H54 (cell line): ENCODE data around the gene SERPINC1.

ENCODE experiments used
- DNase-seq: peaks from one replicate; pipeline ENCODE4 v3.0.0; 2011; ENCODE audit warnings: low spot score, mixed read lengths; ENCODE audit not compliant: insufficient read length
- FAIRE-seq: peaks from 3 replicates; lab custom pipeline; 2011; peaks lifted over from hg19 to GRCh38; lab: Jason Lieb, UNC
- POLR2A ChIP-seq: IDR thresholded peaks from 2 replicates; pipeline ENCODE4 v1.6.1; 2011; ENCODE audit warnings: low read depth, mild to moderate bottlenecking, low read length

Gene SERPINC1

DNA sequence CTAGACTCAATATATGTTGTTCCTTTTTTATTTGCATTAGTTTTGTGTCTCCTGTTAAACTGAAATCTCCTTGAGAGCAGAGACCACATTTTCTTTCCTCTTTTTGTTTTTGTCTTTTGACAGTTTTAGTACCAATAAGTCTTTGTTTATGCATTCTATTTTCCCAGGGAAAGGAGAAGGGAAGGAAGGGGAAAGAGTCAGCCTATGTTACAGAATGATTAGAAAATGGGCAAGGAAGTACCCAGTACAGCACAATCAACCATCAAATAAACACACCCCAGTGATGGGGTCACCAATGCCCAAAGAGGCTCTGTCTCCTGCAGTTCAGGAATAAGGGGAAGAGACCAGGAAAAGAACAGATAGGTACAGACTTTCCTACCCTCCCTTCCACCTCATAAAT is 38.9 kb downstream of the SERPINC1 start:
- no peak for TF ChIP-seq POLR2A
- FAIRE-seq (no peak), DNase-seq (no peak)

DNA sequence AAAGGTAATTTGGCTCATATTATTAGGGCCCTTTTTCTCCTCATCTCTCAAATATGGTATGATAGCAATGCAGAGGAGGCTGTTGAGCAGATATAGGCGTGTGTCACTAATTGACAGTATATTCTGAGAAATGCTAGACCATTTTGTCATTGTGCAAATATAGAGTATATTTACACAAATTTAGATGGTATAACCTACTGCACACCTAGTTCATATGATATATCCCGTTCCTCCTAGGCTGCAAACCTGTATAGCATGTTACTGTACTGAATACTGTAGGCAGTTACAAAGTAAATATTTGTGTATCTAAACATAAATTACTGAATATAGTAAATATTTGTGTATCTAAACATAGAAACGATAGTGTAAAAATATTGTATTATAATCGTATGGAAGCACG is 40.4 kb downstream of the SERPINC1 start:
- no peak for TF ChIP-seq POLR2A
- no peak for FAIRE-seq
- no peak for DNase-seq

DNA sequence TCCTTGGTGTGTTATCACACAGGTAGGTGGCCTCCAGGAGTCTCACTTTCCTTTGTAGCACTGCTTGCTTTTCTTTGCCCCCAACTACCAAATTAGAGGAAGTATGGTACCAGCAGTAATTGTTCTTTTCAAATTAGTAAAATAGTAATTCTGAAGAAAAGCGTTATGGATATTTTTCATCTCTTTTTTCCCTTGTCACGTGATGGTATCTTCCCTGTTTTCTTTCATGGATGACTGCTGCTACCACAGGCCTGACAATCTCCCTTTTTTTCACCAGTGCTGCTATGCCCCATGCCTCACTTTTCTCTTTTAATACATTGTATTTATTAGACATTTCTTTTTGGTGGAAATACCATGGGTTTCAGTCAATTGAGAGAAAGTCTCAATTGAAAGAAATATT is 45.6 kb downstream of the SERPINC1 start:
- no peak for FAIRE-seq

DNA sequence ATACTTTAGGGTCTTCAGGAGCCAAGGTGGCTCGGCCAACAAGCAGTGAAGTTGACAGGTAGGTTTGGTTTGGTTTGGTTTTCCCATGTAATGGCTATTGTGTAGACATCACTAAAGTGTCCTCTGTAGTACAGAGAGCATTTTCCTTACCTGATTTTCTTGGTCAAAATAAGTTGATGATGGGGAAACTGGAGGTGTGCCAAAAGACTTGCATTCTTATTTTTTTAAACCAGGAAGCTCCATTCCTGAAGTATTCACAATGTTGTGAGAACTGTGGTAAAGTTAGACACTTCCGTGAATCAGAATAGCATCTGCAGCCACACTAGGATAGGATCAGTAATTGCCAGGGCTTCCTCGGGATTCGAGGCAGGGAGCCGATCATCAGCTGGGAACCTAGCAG is 46.0 kb downstream of the SERPINC1 start:
- TF ChIP-seq POLR2A, result no peak
- DNase-seq, result no peak
- FAIRE-seq, result no peak

More for the DNA sequence above, 45.6 kb downstream of the SERPINC1 start:
- no peak for DNase-seq
- TF ChIP-seq POLR2A, result no peak

DNA sequence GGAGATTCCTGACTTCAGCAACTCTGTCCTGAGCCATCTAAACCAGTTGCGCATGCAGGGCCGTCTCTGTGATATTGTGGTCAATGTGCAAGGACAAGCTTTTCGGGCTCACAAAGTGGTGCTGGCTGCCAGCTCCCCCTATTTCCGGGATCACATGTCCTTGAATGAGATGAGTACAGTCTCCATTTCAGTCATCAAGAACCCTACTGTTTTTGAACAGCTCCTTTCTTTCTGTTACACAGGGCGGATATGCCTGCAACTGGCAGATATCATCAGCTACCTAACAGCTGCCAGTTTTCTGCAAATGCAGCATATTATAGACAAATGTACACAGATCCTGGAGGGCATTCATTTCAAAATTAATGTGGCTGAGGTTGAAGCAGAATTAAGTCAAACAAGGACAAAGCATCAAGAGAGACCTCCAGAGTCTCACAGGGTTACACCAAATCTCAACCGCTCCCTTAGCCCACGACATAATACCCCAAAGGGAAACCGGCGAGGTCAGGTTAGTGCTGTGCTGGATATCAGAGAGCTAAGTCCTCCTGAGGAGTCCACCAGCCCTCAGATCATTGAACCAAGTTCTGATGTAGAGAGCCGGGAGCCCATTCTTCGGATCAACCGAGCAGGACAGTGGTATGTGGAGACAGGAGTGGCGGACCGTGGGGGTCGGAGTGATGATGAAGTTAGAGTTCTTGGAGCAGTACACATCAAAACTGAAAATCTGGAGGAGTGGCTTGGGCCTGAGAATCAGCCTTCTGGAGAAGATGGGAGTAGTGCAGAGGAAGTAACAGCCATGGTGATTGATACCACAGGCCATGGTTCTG is 46.7 kb downstream of the SERPINC1 start:
- no peak for FAIRE-seq
- DNase-seq, result no peak

DNA sequence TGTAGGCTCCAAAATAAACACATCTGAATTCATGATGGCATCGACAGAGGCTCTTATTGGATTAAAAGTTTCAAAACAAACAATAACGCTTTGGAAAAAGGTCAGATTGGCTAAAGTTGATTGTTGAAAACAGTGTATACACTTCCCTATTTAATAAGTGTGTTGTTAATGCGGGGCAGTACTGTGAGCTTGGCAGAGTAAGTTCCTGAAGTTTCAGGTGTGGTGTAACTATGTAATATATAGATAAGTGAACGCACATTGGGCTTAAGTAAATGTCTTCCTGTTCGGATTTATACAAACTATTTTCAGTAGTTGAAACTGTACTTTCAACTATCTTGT is 48.1 kb downstream of the SERPINC1 start:
- DNase-seq (no peak), FAIRE-seq (no peak)
- no peak for TF ChIP-seq POLR2A

More for the DNA sequence above, 46.7 kb downstream of the SERPINC1 start:
- TF ChIP-seq POLR2A, result no peak

DNA sequence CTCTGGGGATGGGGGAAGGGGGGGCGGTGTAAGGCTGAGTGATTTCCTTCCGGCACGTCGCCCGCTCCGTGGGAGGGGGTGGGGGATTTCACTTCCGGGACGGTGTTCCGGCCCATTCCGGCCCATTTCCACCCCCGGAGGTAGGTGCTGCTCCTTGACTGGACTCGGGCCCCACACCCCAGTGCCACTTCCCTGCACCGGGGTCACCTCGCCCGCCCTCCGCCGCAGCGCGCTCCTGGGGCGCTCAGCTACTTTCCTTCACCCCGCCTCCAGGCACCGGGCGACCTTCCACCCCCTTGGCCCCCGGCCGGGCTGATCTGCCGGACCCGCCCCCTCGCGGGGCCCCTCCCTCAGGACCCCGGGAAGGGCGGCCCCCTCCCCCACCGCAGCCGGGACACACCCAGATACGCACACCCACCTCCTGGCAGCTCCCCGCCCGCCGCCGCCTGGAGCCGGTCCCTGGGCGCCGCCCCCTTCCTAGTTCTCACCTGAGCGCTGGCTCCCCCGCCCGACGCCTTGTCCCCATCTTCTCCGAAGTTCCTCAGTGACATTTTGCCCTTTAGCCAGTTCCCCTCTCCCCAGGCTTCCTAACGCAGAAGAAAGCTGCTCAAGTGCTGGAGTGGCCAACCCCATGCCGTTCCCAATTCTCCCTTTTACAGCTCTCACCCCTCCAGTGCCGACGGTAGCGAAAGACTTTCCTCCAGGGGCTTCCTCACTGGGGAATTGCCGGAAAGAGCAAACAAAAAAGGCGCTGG is 48.7 kb downstream of the SERPINC1 start, which contains the start of gene ZBTB37:
TSS of gene ZBTB37 (plus strand) at position 115 of the 755 bp plus-strand sequence. CDS start 1,846 bp downstream, outside the sequence.
- FAIRE-seq (no peak), DNase-seq (peak; percentile 75)
- TF ChIP-seq POLR2A, result 0 out of 2 replicates have a peak, but pooled peaks have one; percentile 33

DNA sequence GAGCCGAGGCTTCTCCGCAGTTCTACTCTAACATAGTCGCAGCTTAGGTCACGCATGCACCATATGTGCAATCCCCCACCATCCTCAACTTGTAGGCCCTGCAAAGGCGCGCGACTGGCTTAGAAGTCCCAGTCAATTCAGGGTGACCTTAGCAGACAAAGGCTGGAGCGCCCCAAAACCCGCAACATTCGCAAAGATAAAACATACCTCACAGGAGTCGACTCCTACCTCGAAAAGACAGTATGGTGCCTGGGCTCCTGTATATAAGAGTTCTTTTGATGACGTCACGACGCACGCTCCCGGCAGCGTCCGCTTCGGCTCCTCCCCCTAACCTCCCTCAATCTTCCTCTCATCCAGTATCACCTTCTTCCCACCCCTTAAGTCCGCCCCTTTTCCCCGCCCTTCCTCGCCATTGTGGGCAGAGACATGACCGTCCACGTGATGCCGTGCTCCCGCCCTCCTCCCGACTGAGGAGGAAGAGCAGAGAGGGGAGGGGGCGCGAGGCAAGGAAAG is 49.3 kb downstream of the SERPINC1 start, which contains the start of gene GAS5:
TSS of gene GAS5 (minus strand) at position 237 of the 513 bp plus-strand sequence.
- peak; percentile 76 for DNase-seq
- peak; percentile 89 for FAIRE-seq
- TF ChIP-seq POLR2A, result peak; percentile 96

DNA sequence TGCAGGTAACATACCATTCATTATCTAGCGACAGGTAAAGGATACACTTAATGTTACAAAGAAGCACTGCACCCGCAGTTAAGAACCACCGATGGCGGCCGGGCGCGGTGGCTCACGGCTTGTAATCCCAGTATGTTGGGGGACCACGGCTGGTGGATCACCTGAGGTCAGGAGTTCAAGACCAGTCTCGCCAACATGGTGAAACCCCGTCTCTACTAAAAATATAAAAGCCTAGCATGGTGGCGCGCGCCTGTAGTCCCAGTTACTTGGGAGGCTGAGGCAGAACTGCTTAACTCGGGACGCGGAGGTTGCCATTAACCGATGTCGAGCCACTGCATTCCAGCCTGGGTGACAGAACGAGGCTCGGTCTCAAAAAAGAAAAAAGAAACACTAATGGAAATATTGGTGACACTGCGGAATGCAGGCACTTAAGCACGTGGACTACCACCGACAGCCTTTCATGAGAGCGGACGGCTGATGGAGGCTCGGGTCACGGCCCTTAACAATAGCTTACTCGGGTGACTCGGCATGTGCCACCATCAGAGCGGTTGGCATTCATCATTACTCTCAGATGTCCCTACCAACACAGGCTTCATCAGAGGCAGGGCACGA is 49.9 kb downstream of the SERPINC1 start:
- DNase-seq (no peak), FAIRE-seq (no peak)
- 0 out of 2 replicates have a peak, but pooled peaks have one; percentile 10 for TF ChIP-seq POLR2A

DNA sequence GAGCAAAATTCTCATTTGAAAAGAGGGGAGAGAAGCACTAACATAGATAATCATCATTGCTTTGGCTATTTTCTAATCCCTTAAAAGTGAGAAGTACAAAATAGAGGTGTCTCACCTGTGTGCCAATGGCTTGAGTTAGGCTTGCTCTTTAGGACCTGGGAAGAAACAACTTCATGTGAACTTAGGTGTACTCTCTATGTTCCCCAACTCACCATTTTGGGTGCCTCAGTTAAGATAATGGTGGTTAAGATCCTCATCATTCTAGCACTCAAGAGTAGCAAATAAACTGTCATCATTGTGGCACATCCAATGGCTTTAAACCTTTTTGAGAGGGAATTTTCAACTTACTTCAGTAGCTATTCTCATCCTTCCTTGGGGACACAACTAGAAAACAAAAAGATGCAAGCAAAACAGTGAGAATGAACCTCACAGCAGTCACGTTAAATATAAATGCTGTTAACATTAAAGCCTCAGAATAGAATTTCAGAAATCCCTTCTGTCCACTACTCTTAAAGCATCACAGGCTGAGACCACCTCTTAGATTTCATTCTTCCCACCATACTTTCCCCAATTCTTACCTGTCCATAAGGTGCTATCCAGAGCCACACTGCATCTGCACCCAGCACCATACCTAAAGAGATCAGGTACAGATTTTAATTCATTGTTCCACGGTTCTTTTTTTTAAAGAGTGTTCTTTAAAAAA is 50.6 kb downstream of the SERPINC1 start:
- no peak for DNase-seq
- no peak for FAIRE-seq
- TF ChIP-seq POLR2A, result no peak

DNA sequence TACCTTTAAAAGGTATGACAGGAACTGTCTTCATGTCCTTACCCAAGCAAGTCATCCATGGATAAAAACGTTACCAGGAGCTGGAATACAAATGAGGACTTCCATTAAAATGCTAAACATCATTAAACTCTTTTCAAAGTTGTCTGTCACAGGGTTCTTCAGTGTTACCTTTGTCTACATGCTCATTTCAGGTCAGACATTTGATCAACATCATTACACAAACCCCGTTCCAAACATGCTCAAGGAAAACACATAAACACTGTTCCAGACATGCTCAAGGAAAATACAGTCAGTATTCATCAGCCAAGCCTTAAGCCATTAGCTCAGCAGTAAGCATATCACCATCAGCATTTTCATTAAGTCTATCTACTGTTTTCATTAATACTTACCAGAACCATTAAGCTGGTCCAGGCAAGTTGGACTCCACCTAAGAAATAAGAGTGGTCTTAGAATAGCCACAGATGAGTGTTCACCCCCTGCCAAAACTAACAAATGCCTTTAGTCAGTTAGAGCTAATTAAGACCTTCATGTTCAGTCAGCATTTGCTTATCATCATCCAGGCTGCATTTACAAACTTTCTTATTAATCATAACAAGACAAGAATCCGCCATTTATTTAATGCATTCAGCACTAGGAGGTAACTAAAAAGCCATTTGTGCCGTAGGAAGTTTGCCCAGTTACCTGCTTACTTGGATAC is 51.5 kb downstream of the SERPINC1 start:
- FAIRE-seq (no peak), DNase-seq (no peak)
- TF ChIP-seq POLR2A, result no peak

DNA sequence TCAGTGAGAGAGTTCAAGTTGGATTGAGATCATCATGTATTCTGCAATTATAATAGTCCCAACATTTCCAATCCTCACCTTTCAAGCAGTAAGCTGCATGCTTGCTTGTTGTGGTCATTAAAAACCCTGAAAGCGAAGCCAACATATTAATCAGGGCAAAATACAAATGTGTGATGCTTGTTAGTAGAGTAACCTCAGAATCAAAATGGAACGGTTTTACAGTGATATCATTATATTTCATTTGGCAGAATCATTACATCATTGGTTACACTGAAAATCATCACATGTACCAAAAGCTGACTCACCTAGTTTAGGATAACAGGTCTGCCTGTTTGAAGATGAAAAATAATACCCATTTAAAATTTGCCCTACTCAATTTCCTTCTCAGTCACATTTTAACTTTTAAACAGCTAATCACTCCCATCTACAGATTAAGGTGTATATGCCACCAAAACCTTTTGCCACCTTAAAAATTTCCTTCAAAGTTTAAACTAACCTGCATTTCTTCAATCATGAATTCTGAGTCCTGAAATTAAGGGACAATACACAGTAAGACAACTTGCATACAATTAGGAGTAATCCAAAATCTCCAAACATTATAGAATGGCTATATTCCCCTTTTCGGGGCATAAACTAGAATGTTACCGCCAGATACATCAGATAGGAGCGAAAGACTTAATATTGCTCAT is 52.8 kb downstream of the SERPINC1 start:
- TF ChIP-seq POLR2A, result no peak
- DNase-seq (no peak), FAIRE-seq (no peak)
